ENCODE results near the gene ETV6.
"Not testable (repeated sequence)": the region's sequence is repeated elsewhere in the genome, so short reads cannot be mapped to it uniquely, and the experiment has no call there.

ETV6 gene

GRCh38 chr12:11897923-11898322 is 248.4 kb downstream of the ETV6 start:
- no peak for DNase-seq

- DNase-seq, result no peak
Measured at GRCh38 chr12:11901701-11902524, 252.4 kb downstream of the ETV6 start.

GRCh38 chr12:11902525-11902875 is 253.0 kb downstream of the ETV6 start:
- DNase-seq, result peak in 1 of 2 donors; percentile 17

DNA sequence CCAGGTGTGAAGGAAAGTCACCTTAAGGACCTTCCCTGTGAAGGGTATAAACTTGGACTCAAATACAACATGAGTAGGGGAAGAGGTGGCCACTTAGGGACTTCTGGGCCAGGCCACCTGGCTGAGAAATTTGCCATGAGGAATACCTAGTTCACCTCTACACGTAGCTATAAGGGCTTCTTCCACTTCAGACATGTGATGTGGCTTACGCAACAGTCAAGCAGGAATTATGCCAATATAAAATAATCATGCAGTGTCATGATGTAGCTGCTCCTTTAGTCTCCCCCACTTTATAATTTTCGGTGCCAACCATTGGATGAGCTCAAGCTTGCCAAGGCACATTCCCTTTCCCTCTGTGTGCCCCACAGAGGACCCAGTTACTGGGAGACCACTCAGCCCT is 254.7 kb downstream of the ETV6 start:
- DNase-seq, result no peak

DNA sequence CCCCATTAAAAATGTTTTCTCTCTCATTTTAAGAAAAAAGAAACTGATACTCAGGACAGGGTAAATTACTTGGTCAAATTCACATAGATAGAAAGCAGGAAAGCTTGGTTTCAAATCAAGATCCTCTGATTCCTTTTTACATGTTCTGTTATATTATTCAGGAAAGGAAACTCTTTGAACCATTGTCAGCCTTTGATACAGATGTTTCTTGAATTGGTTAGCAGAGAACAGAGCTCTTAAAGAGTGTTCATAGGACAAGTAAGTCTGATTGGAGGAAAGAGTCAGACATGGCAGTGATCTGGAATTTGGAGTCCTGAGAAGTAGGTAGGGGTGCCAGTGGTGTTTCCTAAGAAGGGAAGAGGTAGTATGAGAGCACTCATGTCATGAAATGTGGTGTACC is 256.1 kb downstream of the ETV6 start:
- DNase-seq, result no peak

DNA sequence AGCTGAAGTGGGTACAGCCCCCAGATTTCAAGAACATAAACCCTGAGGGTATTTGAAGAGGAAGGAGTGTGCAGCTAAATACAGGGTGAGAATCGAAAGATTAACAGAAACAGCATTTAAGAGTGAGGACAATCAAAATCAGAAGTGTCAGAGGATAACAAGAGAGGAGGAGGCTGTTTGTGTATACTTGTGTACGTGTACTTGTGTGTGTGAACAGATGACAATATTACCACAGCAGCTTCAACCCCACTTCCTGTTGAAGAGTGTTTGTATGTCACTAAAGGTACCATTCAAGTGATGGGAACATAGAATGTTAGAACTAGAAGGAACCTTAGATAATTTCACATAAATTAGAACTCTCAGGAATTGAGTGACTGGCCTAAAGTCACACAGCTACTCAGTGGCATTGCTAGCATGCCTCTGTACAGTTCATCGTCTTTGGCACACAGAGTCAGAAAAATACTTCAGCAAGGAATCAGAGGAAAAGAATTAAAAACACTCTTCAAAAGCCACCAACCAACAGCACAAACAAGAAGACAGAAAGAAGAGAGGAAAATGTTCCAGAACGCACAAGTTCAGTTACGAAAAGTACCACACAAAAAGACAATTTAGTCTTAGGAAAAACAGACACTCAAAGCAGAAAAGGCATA is 256.9 kb downstream of the ETV6 start:
- no peak for DNase-seq

- DNase-seq, result no peak
Measured at GRCh38 chr12:11907625-11908024, 258.2 kb downstream of the ETV6 start.

GRCh38 chr12:11909406-11909805 is 259.9 kb downstream of the ETV6 start:
- not testable (repeated sequence) for DNase-seq

- no peak for DNase-seq
Measured at GRCh38 chr12:11916113-11916512, 266.6 kb downstream of the ETV6 start.

- no peak for DNase-seq
Measured at GRCh38 chr12:11916771-11917170, 267.3 kb downstream of the ETV6 start.

GRCh38 chr12:11917501-11917900 is 268.0 kb downstream of the ETV6 start:
- DNase-seq, result no peak

- DNase-seq, result no peak
Measured at GRCh38 chr12:11920231-11920630, 270.8 kb downstream of the ETV6 start.

GRCh38 chr12:11922361-11922760 is 272.9 kb downstream of the ETV6 start:
- no peak for DNase-seq

- DNase-seq, result no peak
Measured at GRCh38 chr12:11923067-11923466, 273.6 kb downstream of the ETV6 start.

DNA sequence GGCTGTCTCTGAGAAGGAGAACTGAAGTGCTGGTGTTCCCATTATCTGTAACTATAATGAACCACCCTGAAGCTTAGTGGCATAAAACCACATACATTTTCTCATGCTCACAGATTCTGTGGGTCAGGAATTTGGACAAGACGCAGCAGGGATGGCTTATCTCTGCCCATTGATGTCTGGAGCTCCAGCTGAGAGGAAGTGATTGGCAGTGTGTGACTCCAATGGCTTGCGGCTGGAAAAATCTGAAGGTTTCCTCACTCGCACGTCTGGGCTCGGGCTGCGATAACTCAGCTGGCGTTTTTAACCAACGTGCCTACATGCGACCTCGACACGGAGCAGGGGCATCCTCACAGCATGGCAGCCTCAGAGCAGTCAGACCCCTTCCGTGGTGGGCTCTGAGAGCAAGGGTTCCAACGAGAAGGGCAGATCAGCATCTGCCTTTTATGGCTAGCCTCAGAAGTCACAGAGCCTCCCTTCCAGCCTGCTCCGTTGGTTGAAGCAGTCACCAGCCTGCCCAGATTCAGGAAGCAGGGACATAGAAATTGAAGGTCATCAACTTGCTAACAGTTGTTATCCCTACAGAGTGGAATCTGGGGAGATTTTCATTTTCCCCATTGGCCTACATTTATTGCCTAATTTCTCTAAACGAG is 277.9 kb downstream of the ETV6 start:
- DNase-seq, result no peak

DNA sequence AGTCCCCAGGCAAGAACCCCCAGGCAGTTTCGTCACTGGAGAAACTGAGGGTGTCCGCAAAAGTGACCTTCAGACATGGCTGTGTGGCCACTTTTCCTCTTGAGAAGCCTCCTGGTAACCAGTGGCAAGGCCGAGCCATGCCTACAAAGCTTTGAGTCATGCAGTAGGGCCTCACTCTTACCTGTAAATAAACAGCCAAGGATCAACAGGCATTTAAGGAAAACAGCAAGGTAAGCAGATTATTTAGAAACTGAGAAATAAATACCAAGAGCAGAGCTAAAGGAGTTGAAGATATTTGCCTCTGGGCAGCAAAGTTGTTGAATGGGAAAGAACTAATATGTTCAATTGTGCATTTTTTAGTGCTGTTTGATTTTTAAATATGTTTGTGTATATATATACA is 280.2 kb downstream of the ETV6 start:
- no peak for DNase-seq

GRCh38 chr12:11939223-11939622 is 289.7 kb downstream of the ETV6 start:
- DNase-seq, result no peak

DNA sequence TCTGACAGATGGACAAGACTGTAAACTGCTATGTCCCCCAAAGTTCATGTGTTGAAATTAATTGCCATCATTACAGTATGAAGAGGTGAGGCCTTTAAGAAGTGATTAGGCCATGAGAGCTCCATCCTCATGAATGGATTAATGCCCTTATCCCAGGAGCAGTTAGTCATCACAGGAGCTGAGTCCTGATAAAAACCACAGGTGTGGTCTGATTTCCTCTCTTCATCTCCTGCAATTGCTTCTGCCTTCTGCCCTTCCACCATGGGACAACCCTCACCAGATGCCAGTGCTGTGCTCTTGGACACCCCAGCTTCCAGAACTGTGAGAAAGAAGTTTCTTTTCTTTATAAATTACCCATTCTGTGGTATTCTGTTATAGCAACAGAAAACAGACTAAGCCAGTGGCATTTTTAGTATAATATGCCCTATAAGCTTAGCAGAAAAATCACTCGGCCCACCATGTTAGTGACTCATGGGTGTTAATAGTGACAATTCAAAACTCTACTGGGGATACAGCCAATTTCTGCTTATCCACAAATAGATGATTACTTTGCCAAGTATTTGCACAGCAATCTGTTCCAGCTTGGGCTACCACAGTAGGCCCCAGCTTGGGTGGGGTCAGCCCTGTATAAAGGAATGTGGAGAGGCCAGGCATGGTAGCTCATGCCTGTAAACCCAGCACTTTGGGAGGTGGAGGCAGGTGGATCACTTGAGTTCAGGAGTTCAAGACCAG is 292.3 kb downstream of the ETV6 start:
- no peak for DNase-seq

- DNase-seq, result no peak
Measured at GRCh38 chr12:11943919-11944700, 294.6 kb downstream of the ETV6 start.

Data from CD4-positive, alpha-beta T cell treated with Interleukin-4 for 1 hour (primary cell).